Inflammatory macrophage treated with lipopolysaccharide for 1 hour (primary cell): ENCODE measurements around the gene ANKDD1A.
A peak's percentile ranks its signal among the peaks of the same experiment; 100 is the strongest.

Experiments
- DNase-seq, 2 donors: peaks; one replicate each; pipeline ENCODE4 v3.0.0-alpha.2; 2020 to 2022

ANKDD1A gene

GRCh38 chr15:64911311-64912186, at the start of gene ANKDD1A:
TSS of gene ANKDD1A (plus strand) at chr15:64911902. CDS start at chr15:64911931, 29 bp downstream.
- DNase-seq: no peak

DNA sequence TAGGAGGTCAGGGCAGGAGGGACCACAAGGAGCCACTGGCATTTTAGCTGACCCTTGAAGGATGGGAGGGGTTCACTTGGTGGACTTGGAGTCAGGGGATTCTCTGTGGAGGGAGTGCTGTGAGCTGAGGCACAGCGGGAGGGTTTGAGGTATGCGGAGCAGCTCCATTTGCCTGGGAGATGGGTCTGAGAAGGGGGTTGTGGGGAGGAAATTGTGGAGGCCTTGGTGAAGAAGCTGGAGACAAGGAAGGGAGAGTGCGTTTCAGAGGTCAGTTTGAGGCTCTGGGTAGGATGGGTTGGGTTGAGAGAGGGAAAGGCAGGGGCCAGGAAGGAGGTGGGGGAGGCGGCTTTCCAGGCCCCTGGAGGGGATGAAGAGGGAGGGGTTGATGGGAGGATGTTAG, 49.7 kb upstream of the ANKDD1A start:
- no peak for DNase-seq

GRCh38 chr15:64862408-64862807, 49.3 kb upstream of the ANKDD1A start:
- no peak for DNase-seq

DNA sequence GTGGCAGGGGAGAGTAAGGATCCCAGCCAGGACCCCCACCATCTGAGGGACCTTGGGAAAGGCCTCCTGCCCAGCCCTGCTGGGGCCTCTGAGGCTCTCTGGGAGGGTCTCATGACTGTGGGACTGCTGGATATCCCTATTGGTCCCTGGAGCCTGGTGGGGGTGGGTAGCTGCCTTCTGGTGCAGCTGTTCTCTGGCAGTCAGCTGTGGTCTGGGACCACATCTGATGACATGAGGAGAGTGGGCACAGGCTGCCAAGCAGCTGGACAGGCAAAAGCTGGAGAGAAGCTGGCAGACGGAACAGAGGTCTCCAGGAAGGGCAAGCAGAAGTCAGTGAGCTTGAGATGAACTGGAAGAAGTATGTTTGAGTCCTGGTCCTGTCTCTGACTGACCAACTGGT, 47.6 kb upstream of the ANKDD1A start:
- DNase-seq: no peak

DNA sequence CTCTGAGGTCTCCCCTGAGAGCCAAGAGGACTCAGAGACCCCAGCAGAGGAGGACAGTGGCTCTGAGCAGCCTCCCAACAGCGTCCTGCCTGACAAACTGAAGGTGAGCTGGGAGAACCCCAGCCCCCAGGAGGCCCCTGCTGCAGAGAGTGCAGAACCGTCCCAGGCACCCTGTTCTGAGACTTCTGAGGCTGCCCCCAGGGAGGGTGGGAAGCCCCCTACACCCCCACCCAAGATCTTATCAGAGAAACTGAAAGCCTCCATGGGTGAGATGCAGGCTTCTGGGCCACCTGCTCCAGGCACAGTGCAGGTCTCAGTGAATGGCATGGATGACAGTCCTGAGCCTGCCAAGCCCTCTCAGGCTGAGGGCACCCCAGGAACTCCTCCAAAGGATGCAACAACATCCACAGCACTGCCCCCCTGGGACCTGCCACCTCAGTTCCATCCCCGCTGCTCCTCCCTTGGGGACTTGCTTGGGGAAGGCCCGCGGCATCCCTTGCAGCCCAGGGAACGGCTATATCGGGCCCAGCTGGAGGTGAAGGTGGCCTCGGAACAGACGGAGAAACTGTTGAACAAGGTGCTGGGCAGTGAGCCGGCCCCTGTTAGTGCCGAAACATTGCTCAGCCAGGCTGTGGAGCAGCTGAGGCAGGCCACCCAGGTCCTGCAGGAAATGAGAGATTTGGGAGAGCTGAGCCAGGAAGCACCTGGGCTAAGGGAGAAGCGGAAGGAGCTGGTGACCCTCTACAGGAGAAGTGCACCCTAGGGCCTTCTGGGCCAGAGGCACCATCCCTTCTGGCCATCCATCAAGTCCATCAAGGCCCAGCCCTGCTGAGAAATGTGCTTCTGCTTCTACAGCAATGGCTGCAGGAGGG, 46.3 kb upstream of the ANKDD1A start:
- no peak for DNase-seq

DNA sequence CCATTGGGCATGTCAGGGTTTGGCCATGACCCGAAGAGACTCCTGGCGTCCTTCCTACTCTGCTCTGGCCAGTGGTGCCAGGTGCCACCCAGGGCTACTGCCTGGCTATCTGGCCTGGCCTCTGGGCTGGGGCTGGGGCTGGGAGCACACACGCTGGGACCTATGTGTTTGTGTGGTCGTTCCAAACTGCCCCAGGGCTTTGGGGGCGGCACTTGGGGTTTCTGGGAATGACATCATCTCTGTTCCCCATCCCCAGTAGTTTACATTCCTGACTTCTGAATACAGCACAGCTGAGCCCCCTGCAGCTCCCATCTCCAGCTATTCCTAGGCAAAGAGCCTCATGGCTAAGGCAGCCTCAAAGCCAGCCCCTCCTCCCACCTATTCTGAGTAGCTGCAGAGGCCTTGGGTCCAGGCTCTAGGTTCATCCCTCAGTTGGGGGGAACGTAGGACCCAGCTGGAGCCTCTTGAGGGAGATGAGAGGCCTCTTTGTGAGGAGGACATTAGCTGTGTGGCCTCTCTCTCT, 45.6 kb upstream of the ANKDD1A start:
- DNase-seq: no peak

DNA sequence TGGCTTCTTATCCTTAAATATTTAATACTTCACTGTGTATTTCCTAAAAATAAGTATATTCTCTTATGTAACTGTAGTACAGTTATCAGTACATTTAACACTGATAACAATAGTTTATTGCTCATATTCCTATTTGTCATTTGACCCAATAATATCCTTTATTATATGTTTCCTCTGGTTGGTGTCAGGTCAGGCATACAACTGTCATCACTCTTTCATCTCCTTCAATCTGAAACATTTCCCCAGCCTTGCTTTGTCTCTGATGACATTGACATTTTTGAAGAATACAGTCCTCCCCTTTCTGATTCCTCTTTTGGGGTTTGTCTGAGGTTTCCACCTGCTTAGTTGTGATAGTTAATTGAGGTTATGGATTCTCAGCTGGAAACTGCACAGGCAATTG, 42.2 kb upstream of the ANKDD1A start:
- no peak for DNase-seq

- DNase-seq: no peak
These were observed 41.3 kb upstream of the ANKDD1A start for GRCh38 chr15:64870353-64870752.

- no peak for DNase-seq
These were observed 36.0 kb upstream of the ANKDD1A start for GRCh38 chr15:64875641-64876223.

DNA sequence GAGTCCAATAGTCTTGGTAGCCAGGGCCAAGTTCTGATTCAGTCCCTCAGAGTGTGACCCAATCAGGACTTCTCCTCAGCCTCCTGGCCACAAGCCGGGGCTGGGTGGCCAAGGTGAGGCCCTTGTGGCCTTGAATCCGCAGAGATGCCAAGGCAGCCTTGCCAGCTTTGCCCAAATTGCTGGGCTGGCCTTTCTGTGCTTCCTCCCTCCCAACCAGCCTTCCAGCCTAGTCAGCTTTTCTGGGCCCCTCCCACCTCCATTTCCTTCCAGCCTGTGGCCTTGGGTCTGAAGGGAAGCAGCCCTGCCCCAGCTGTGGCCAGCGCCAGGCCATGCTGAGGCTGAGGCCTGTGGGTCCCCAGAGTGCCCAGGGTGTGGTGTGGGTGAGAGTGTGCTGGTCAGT, 34.3 kb upstream of the ANKDD1A start:
- peak; percentile 63 to 80 for DNase-seq

- no peak for DNase-seq
These were observed 33.0 kb upstream of the ANKDD1A start for GRCh38 chr15:64878705-64879104.

DNA sequence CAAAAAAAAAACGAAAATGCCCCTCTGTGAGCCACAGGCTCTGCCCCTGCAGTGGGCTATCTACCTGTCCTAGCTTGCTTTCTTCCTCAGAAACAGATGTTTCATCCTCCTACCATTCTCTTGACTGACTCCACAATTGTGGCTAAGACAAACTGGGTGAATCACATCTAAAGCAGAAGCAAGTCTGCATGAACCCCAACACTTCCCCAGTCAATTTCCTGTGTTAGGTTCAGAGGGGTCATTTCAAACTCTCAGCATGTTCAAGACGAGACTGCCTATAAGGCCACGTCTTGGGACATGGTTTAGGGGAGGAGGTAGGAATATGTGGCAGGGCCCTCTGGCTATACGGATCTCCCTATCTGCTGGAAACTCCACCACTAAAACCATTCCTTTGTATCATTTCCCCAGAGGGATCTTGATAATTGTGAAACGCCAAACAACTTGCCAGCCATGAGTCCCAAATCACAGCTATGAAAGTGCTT, 28.6 kb upstream of the ANKDD1A start:
- peak; percentile 83 to 96 for DNase-seq

DNA sequence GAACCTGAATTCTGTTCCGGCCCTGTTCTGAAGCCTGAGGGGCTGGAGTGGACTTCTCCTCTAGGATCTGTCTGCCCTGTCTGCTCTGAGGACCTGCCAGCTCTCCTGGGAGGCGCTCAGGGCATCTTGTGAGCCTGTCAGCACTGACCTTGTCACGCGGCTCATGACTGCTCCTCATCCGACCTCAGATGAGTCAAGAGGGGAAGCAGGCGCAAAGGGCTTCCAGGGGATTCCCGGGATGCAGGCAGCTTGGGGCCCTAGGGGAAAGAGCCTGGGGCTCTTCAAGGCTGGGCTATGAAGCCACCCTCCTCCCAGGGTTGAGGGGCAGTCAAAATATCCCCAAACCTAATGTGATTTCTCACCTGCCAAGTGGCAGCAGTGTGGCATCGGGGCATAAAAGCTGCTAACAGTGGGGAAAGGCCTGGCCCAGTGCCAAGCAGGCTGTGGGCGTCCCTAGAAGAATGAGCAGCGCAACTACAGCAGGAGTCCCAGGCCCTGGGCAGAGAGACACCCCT, 27.6 kb upstream of the ANKDD1A start:
- DNase-seq: peak; percentile 95 to 99

DNA sequence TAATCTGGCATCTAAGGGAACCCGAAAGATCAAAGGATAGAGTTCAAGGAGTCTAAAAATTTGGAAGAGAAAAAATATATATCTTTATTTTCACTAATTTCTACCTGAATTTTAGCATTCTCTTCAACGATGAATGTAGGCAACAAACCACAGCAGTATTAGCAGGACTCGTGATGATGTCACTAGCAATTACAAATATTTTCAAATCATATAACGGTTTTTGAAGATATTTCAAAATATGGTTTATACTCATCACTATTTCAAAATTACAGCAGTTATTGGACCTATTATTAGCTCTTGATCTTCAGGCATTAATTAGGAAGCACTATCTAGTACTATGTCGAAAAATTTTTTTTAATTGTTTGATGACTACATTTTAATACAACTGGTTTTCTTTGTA, 27.0 kb upstream of the ANKDD1A start:
- DNase-seq: peak; percentile 68 to 76

DNA sequence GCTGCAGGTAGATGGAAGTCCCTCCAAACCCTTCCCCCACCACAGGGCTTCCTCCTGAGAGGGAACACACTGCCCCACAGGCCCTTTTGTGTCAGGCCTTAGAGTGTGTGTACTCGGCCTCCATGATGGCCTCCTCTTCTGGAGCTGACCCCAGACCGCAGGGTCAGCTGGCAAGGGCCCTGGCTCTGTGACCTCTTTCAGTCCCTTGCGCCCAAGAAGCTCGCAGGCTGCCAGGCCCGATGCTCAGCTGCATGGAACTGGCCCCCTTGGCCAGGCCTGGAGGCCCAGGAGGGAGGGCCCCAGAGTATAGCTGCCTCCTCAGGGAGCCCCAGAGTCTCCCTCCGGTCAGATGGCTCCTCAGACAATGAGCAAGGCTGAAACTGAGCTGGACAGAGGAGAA, 23.4 kb upstream of the ANKDD1A start:
- DNase-seq: no peak

- DNase-seq: peak; percentile 45 to 75
These were observed 20.1 kb upstream of the ANKDD1A start for GRCh38 chr15:64891561-64891960.

GRCh38 chr15:64892847-64893403, 18.8 kb upstream of the ANKDD1A start:
- peak; percentile 48 to 78 for DNase-seq

DNA sequence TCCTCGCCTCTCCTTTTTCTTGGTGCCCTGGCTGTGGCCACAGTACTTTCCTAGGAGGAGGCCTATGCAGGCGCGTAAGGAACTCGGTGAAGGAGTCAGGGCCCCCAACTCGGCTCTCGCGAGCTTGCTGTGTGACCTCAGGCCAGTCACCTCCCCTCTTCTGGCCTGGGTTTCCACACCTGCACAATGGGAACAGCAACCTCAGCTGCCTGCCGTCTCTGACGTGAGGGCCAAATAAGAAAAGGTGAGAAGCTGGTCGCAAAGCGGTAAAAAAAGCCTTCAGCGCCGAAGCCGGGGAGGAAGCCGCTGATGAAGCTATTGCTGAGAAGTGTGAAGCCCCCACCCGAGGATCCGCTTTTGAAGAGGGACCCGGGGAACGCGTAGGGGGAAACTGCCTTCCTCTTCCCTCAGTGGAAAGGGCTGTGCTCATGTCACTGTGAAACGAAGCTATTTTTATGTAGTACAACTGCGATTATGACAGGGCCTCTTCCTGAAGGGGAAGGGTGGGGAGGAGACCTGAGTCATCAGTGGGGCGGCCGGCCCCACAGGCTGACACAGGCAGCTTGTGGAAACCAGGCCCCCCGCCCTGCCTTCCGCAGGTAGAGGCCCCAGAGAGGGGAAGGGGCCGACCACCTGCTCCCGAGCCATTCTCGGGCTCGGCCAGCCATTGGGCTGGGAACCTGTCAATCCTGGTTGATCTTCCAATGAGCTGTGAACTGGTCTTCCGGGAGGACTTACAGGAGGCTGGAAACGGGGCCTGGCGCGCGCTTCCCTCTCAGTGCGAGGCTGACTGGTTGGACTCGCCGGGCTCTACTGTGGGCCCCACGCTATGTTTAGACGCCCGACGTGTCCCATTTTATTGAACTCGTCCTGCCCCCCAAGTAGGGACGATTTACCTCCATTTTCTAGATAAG, 18.0 kb upstream of the ANKDD1A start:
- peak; percentile 94 to 99 for DNase-seq

- DNase-seq: no peak
These were observed 17.2 kb upstream of the ANKDD1A start for GRCh38 chr15:64894395-64895056.

DNA sequence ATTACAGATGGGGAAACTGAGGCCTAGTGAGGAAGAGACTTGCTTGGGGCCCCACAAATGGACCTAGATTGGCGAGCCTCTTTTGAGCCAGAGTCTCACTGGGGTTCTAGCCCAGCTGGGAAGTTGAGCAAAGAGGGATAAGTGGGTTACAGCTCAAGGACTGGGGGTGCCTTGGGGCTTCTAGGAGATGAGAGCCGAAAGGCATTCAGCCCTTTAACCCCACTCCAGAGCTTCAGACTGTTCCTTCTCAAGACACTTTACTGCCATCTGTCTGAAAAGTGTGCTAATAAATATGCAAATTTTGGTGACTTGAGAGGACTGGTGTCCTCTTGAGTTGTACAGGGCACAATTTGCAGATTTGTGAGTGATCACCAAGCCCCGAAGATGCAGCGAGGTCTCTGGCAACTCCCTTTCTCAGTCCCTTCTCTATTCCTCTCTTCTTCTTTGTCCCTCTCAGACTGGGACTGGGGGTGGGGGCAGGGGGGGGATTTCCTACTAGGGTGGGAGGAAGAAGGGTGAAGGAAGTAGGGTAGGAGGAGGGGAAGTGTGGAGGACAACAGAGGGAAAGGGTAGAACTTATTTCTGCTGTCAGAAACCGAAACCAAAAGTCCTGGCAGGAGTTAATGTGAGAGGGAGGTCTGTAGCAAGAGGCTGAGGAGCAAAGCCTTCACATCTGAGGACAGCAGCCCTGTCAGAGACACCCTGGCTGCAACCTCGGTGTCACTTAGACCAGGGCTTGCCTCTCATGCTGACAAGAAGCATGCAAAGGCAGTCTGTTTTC, 16.2 kb upstream of the ANKDD1A start:
- DNase-seq: peak; percentile 91 to 96
